ENCODE results near the gene ZNF830.
"Not testable (repeated sequence)": the region's sequence is repeated elsewhere in the genome, so short reads cannot be mapped to it uniquely, and the experiment has no call there.

Gene ZNF830

DNA sequence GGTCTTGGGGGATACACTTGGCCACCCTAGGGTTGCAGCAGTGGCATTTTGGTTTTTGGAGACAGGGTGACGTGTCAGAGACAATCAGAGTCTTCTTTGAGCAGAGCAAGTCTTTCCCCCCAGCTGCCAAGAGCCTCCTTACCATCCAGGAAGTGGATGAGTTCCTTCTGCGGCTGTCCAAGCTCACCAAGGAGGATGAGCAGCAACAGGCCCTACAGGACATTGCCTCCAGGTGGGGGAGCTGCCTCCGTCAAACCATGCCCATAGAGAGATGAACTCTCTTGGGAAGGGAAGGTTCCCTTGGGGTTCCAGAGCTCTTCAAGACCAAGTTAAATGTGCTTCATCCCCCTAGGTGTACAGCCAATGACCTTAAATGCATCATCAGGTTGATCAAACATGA lies 30.3 kb downstream of the ZNF830 start:
- DNase-seq = no peak

DNA sequence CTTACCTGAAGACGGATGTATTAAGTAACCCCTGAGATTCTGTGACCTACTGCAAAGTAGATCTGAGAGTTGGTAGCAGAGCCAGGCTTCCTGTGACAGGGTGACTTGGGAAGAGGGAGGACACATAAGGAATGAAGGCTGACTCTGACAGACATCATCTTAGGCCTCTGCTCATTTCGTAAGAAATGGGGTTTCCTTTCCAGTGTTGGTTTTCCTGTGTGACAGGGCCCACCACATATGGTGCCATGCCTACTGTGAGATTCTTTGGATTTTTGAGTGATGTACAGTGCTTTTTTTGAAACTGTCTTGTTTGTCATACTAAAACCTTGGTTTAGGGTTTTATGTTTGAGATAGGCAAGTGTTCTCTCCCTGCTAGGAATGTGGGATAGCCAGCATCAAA lies 31.7 kb downstream of the ZNF830 start:
- no peak for DNase-seq

DNA sequence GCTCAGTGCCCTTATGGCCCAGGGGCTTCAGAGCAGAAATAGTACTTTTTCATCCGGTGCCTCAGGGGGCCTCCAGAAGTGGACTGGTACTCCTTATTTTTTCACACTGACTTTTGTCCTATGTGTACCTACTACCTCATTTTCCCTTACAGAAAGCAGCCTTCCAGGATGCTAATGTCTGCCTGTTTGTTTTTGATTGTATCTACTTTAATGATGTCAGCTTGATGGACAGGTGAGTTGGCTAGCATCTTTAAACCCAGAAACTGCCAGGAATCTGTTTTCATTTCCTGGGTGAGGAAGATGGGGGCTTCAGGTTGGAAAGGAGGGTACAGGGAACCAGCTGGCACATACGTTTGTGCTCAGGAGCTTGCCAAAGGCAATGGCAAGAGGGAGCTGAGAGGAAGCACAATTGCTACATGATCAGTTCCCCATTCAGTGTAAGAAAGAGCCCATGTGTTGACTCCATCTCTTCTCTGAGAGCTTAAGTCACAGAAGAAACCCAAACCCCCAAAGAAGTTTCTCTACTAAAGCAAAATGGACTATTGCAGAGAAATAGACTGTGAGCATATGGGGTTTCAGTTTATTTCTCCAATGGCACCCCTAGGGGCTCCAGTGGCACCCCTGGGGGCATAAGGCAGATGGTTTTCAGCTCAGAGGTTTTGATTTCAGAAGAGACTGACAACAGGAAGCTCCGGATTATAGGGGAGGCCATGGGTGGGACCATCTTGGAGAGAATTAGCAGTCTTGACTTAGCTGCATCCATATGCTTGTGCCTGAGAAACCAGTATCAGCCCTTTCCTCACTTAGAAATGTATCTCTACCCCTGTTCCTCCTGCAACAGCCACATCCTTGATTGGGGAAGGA lies 35.3 kb downstream of the ZNF830 start:
- no peak for DNase-seq

DNA sequence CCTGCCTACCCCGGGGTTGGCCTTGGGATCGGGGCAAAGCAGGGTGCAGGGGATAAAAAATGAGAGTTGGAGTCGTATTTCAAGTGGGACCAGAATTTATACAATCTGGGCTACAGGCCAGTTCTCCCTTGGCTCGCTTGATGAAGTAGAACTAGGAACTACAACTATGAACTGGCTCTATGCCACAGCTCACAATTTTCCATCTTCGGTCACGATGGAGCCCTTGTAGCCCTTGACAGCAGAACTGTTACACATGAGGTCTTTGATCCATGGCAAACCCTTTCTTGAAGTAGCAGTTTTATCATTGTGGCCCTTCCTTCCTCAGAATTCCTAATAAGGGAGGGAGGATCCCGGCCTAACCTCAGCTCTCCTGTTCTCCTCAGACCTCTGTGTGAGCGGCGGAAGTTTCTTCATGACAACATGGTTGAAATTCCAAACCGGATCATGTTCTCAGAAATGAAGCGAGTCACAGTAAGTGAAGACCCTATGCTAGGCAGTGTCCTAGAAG lies 36.1 kb downstream of the ZNF830 start:
- DNase-seq = no peak

DNA sequence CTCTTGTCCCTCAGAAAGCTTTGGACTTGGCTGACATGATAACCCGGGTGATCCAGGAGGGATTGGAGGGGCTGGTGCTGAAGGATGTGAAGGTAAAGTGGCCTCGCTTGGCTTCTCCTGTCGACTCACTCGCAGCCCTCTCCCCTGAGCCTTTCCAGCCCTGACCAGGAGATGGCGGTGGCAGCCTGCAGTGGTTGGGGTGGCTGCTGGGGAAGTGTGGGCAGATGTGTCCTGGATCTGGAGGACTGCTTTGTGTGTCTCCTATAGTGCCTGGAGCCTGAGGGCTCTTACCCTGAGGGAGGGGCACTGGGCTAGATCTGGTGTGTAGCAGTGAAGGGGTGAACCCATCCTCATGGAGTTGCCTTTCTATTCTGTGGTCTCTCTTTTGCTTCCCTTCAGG lies 36.9 kb downstream of the ZNF830 start:
- peak; percentile 28 to 69 (median 54) for DNase-seq

DNA sequence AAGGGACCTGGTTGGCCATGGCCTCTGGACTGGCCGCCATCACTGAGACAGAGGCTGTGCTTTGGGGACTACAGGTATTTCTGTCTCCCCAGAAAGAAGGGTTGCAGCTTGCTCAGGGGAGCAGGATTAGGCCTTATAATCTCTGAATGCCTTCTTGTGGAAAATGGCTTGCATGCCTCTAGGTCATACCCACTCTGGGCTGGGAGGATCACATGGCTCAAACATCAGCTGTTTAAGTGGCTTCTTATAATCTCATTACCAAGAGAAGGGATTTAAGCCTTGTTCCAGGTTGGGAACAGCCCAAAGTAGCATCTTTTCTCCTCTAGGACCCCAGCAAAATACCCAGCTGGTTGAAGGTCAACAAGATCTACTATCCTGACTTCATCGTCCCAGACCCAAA lies 38.1 kb downstream of the ZNF830 start:
- no peak for DNase-seq

DNA sequence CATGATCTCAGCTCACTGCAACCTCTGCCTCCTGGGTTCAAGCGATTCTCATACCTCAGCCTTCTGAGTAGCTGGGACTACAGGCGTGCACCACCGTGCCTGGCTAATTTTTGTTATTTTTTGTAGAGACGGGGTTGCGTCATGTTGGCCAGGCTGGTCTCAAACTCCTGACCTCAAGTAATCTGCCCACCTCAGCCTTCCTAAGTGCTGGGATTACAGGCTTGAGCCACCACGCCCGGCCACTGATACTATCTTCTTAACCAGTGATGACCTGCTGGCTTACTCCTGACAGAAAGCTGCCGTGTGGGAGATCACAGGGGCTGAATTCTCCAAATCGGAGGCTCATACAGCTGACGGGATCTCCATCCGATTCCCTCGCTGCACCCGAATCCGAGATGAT lies 39.6 kb downstream of the ZNF830 start:
- DNase-seq = not testable (repeated sequence)

DNA sequence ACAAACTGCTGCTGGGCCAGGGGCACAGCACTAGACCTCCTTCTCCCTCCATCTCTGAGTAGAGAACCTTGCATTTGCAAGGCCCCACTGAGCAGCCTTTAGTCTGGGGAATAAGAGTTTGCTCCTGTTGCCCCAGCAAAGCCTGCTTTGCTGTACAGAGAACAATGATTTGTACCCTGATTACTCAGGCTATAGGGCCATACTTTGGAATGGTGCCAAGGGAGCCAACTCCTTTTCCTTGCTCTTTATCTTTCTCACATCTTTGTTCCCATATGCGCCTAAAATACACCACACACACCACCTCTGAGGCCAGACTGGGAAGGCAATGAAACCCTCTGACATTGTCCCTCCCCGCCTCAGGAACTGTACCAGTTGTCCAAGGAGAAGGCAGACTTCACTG lies 40.2 kb downstream of the ZNF830 start:
- DNase-seq = no peak

DNA sequence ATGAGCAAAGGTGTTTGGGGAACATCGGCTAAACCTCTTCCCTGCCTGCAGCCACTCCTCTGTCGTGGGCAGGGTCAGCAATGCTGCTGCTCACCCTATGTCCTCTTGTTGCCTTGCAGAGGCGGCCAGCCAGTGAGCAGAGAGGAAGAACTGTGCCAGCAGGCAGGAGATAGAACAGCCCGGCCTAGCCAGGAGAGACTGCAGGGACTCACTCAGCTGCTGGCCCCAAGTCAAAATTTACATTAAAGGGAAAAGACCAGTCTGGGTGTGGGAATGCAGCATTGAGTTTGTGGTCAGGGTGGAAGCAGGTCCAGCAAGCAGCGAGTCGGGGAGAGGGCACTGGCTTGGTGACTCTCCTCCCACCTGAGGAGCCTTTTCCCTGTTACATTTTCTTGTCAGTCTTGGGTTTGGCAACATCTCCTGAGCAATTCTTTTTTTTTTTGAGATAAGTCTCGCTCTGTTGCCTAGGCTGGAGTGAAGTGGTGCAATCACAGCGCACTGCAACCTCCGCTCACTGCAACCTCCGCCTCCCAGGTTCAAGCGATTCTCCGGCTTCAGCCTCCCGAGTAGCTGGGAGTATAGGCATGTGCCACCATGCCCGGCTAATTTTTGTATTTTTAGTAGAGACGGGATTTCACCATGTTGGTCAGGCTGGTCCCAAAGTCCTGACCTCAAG lies 41.7 kb downstream of the ZNF830 start:
- no peak for DNase-seq

DNA sequence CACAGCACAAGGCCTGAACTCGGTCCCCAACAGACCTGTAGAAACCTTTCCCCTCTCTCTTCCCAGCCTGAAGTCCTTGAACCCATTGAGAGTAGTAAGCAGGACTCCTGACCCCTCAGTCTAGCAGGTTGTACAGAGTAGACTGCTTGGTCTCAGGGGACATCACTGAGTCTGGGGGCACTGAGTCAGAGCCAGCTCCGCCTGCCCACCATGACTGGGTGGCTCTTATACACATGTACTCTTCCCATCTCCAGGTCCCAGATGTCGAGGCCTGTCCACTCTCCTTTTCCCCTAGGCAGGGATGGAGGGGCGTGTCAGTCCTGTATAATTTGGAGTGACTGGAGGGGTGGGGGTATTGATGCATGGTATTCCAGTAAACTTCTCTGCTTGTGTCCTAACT lies 42.4 kb downstream of the ZNF830 start:
- no peak for DNase-seq

DNA sequence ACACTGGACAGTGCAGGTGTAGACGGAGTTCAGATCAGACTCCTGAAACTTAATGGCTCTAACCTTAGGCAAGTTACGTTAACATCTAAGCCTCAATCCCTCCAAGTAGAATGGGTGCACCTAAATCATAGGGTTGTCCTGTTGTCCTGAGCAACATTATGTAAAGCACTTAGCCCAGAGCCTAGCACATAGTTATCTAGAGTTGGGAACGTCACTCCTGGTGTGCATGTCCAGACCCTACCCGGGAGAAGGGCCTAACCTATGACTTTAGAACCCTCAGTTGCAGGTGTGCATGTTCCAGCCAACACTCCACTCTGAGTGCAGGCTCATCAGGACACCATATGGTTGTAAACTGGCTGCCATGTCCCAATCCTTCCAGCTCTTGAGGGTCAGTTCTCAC lies 45.0 kb downstream of the ZNF830 start:
- DNase-seq = no peak

DNA sequence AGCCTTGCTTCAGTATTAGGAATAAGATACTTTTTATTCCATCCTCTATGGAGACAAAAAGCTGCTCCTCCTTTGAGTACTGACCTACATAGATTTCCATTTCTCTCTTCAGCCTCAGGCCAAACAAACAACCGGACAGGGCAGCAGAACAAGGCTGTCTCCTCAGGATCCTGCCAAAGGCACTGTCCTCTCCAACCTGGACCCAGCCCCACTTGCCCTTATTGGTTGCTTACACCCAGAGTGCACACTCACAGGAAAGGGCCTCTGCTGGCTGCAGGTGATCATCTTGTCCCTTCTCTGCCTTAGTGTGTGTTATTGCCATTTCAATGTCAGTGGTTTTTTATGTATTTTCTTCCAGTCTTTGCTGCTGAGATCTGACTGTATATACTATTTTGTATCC lies 45.6 kb downstream of the ZNF830 start:
- DNase-seq = no peak

DNA sequence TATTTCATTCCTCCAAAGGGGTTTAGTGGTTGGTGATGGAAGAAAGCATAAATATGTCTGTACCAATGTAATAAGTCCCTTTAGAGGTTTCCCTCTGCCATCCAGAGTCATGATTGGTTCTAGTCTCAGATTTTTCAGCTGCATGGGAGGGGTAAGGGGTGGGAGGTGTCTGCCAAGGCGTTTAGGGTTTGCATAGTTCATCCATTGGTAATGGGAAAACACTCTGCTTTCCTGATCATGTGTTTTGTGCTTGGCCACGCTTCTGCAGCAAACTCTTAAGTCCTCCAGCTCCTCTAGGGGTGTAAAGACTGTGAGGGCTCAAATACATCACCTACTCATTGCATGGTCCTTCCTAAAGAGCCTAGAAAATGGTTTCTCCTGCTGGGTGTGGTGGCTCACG lies 48.8 kb downstream of the ZNF830 start:
- no peak for DNase-seq

DNA sequence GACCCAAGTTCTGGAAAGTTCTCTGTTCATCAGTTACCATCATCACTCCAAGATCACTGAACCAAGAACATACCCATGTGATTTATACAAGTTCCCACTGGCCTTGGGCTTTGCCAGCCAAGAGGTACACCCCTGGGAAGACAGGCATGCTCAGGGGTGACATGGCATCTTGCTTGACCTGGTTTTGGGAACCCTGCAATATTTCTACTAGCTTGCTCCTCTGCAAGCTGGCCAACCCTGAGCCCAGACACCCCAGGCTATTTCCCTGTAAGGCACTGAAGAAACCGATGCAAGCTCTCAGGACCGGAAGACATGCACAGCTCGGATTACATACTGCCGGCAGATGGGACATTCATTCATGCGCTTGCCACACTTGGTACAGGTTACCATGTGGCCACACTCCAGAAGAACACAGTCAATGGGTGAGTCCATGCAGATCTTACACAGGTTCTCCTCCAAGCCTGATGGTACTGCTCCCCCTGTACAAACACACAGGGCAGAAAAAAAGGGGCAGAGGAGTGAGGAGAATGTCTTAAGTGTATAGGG lies 50.4 kb downstream of the ZNF830 start:
- DNase-seq = no peak
